Loucy (cell line): Measurements from ENCODE around the gene VWA8.

Source experiments
- H2AFZ ChIP-seq: fragments of 200-600 bp; sonication (generic); 2 replicates; pipeline ENCODE4 v1.6.0; 2016; ENCODE audit warnings: antibody characterized with exemption, mild to moderate bottlenecking, low read length, moderate library complexity
- H3F3A ChIP-seq: fragments of 200-600 bp; 2 replicates; pipeline ENCODE4 v1.6.0; 2016; ENCODE audit warnings: antibody characterized with exemption, low read depth, mild to moderate bottlenecking
- H3K27me3 ChIP-seq: fragments of 200-600 bp; sonication (generic); 2 replicates; pipeline ENCODE4 v1.6.1; 2014; ENCODE audit warnings: low read length, mild to moderate bottlenecking; ENCODE audit not compliant: insufficient read depth, poor library complexity, severe bottlenecking
- H3K36me3 ChIP-seq: fragments of 200-600 bp; sonication (generic); 2 replicates; pipeline ENCODE4 v1.6.1; 2016; ENCODE audit warnings: low read length; ENCODE audit not compliant: insufficient read depth
- H3K4me1 ChIP-seq: fragments of 200-600 bp; sonication (generic); 2 replicates; pipeline ENCODE4 v1.5.1; 2014; ENCODE audit warnings: low read length, mild to moderate bottlenecking; ENCODE audit not compliant: insufficient read depth, poor library complexity, severe bottlenecking
- H3K4me2 ChIP-seq: fragments of 200-600 bp; sonication (generic); 2 replicates; pipeline ENCODE4 v1.6.0; 2014; ENCODE audit warnings: antibody characterized with exemption, low read length, low read depth, mild to moderate bottlenecking; ENCODE audit not compliant: poor library complexity, severe bottlenecking
- H3K4me3 ChIP-seq: fragments of 200-600 bp; sonication (generic); 2 replicates; pipeline ENCODE4 v1.5.1; 2014; ENCODE audit warnings: low read length, mild to moderate bottlenecking, mixed read lengths; ENCODE audit not compliant: poor library complexity, severe bottlenecking
- H3K79me2 ChIP-seq: fragments of 200-600 bp; sonication (generic); 2 replicates; pipeline ENCODE4 v1.6.1; 2014; ENCODE audit warnings: low read length; ENCODE audit not compliant: insufficient read depth
- H3K9ac ChIP-seq: fragments of 200-600 bp; sonication (generic); 2 replicates; pipeline ENCODE4 v1.6.0; 2014; ENCODE audit warnings: mild to moderate bottlenecking, low read depth, low read length, moderate library complexity; ENCODE audit not compliant: poor library complexity, severe bottlenecking
- H3K9me2 ChIP-seq: fragments of 200-600 bp; sonication (generic); replicated peaks from 2 replicates; pipeline ENCODE4 v1.6.1; 2016; ENCODE audit warnings: low read depth, low read length, mixed read lengths
- H3K9me3 ChIP-seq: fragments of 200-600 bp; sonication (generic); 2 replicates; pipeline ENCODE4 v1.6.1; 2014; ENCODE audit warnings: mild to moderate bottlenecking, antibody characterized with exemption, low read length, low read depth; ENCODE audit not compliant: insufficient read depth
- H4K20me1 ChIP-seq: fragments of 200-600 bp; sonication (generic); 2 replicates; pipeline ENCODE4 v1.6.0; 2014; ENCODE audit warnings: antibody characterized with exemption, low read length, mild to moderate bottlenecking; ENCODE audit not compliant: insufficient read depth, poor library complexity, severe bottlenecking
- EZH2phosphoT487 ChIP-seq: fragments of 200-600 bp; IDR thresholded peaks from 2 replicates; pipeline ENCODE4 v1.6.1; 2018; ENCODE audit warnings: antibody characterized with exemption, mild to moderate bottlenecking, moderate library complexity, borderline replicate concordance
- TF ChIP-seq, protein P1 (sequence below): fragments of 200-600 bp; sonication (generic); conservative IDR thresholded peaks from 2 replicates; pipeline ENCODE4 v1.5.1; 2014; ENCODE audit warnings: mild to moderate bottlenecking, antibody characterized with exemption, low read length

The VWA8 gene

DNA sequence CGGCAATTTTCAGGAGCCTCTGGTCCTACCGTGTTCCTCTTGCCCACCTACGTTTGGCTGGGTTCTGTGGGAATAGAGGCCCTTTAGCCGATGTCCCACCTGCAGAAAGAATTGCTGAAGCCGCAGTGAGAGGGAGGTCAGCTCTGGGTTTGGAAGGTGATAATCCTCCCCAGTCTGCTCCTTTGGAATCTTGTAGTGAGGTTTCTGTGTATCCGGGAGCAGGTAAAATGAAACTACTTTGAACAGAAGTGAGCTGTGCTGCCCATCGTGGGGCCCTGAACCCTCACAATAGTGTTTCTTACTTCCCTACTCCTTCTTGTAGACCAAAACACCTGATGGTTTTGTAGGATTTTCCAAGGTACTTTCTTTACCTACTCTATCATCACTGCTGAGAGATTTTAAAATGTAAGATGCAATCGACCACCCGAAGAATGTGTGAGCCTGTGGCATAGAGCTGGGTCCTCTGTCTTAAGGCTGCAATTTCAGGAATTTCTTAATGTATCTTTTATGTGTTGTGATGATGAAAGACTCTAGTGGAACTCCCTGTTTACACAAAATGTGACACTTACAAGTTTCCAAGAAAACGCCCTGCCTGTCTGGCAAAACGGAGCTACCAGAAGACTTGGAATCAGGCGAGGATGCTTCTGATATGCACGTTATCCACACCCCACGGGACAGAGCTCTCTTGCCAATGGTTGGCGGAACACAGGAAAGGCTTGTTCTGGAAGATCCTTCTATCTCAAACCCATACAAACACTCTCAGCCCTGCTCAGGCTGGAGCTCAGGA, 427.4 kb downstream of the VWA8 start:
- Histone ChIP-seq H3K4me1 (no peaks in the 10 kb centered on the region), H3K4me2 (no peak overlapping the region), H3K9me3 (no peaks in the 10 kb centered on the region), H3K4me3 (no peak overlapping the region), H3K27me3 (no peaks in the 10 kb centered on the region), H4K20me1 (no peaks in the 10 kb centered on the region), H3K36me3 (no peaks in the 10 kb centered on the region), H2AFZ (no peak overlapping the region), H3F3A (no peaks in the 10 kb centered on the region), H3K9me2 (no peaks in the 10 kb centered on the region), H3K9ac (no peak overlapping the region), H3K79me2 (no peaks in the 10 kb centered on the region)
- no peak for TF ChIP-seq EZH2phosphoT487
- TF ChIP-seq, protein P1, sequence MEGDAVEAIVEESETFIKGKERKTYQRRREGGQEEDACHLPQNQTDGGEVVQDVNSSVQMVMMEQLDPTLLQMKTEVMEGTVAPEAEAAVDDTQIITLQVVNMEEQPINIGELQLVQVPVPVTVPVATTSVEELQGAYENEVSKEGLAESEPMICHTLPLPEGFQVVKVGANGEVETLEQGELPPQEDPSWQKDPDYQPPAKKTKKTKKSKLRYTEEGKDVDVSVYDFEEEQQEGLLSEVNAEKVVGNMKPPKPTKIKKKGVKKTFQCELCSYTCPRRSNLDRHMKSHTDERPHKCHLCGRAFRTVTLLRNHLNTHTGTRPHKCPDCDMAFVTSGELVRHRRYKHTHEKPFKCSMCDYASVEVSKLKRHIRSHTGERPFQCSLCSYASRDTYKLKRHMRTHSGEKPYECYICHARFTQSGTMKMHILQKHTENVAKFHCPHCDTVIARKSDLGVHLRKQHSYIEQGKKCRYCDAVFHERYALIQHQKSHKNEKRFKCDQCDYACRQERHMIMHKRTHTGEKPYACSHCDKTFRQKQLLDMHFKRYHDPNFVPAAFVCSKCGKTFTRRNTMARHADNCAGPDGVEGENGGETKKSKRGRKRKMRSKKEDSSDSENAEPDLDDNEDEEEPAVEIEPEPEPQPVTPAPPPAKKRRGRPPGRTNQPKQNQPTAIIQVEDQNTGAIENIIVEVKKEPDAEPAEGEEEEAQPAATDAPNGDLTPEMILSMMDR: no peak

DNA sequence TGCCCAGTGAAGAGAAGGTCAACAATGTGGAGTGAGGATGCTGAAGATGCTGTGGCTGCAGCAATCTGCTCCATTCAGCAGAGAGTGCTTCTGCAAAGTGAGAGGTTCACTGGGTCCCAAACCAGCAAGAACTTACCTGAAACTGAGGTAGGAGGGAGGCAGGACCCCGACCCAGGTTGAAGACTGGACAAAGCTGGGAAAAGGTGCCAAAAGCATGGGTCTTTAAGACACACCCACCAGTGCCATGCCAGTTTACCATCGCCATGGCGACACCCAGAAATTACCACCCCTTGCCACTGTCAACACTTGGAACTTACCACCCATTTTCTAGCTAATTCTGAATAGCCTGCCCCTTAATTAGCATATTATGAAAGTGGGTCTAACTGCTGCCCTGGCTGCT, 432.9 kb downstream of the VWA8 start:
- H3K9me3 ChIP-seq: no peaks in the 10 kb centered on the region
- H3K79me2 ChIP-seq: no peaks in the 10 kb centered on the region
- H3K27me3 ChIP-seq: no peaks in the 10 kb centered on the region
- no peaks in the 10 kb centered on the region for H3K4me1 ChIP-seq
- no peak for TF ChIP-seq EZH2phosphoT487
- TF ChIP-seq, protein P1: no peak
- H2AFZ ChIP-seq: no peak overlapping the region
- no peak overlapping the region for H3K4me2 ChIP-seq
- no peaks in the 10 kb centered on the region for H4K20me1 ChIP-seq
- H3K4me3 ChIP-seq: no peak overlapping the region
- H3K9me2 ChIP-seq: no peaks in the 10 kb centered on the region
- no peaks in the 10 kb centered on the region for H3K36me3 ChIP-seq
- no peaks in the 10 kb centered on the region for H3F3A ChIP-seq
- H3K9ac ChIP-seq: no peak overlapping the region

DNA sequence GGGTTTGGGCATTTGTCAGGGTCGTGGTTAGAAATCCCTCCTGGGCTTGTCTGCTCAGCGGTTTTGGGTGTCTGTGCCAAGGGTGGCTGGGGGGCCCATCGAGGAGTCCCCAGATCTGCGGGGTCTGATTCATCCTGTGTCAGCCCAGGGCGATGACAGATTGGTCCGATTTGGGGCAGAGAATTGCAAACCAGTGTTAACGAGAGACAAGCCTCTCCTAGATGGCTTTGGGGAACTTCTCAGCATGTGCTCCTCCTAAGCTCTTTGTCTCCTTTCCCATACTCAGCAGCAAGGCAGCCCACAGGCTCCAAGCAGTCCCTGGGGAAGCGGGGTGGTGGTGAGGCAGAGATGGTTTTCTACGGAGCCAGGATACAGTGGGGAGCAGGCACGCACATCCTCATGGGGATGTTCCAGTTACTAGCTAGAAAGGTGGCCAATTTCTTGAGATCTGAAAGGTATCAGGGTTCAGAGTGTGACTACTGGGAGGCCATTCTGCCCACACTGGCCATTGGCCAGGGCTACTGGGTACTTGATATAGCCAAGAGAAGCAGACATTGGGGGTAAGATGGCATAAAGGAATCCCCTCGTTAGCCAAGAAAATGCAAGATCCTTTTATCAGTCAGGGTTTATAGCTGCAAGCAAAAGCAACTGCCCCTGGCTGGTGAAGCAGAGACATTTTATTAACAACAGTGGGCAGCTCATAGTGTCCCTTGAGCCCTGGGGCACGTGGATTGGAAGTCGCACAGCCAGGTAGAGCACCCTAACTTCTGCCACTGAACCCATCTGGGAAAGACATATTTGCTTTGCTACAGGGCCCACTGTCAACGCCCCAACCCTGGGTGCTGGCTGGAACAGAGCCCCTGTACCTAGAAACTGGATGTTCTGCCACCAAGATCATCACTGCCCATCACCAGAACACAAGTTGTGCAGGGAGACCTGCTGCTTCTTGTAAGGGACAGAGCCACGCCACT, 440.0 kb downstream of the VWA8 start:
- H3K9ac ChIP-seq: no peak overlapping the region
- H3K27me3 ChIP-seq: no peaks in the 10 kb centered on the region
- H3K4me3 ChIP-seq: no peak overlapping the region
- H3K4me2 ChIP-seq: no peak overlapping the region
- H3K9me3 ChIP-seq: no peaks in the 10 kb centered on the region
- no peaks in the 10 kb centered on the region for H3F3A ChIP-seq
- H3K36me3 ChIP-seq: no peaks in the 10 kb centered on the region
- H4K20me1 ChIP-seq: no peaks in the 10 kb centered on the region
- no peaks in the 10 kb centered on the region for H3K79me2 ChIP-seq
- TF ChIP-seq EZH2phosphoT487: no peak
- TF ChIP-seq, protein P1: no peak
- no peaks in the 10 kb centered on the region for H3K4me1 ChIP-seq
- H3K9me2 ChIP-seq: no peaks in the 10 kb centered on the region
- H2AFZ ChIP-seq: no peak overlapping the region
